AG20443 (cell line): ENCODE data around the gene MID1.
"Not testable (repeated sequence)": the region's sequence is repeated elsewhere in the genome, so short reads cannot be mapped to it uniquely, and the experiment has no call there.

Experiments used
- DNase-seq: peaks from one replicate; pipeline ENCODE4 v3.0.0; 2012; ENCODE audit warnings: low spot score, mixed read lengths

MID1 gene

GRCh38 chrX:10617186-10617998 lies 3.0 kb downstream of the MID1 start:
- no peak for DNase-seq

GRCh38 chrX:10615931-10616774 lies 4.2 kb downstream of the MID1 start:
- DNase-seq, result peak; percentile 24

- DNase-seq, result no peak
Measured at GRCh38 chrX:10612215-10612614, 8.2 kb downstream of the MID1 start.

GRCh38 chrX:10611441-10612090 lies 8.8 kb downstream of the MID1 start:
- DNase-seq, result no peak

GRCh38 chrX:10608099-10608498 lies 12.3 kb downstream of the MID1 start:
- no peak for DNase-seq

GRCh38 chrX:10607233-10607632 lies 13.2 kb downstream of the MID1 start:
- no peak for DNase-seq

- no peak for DNase-seq
Measured at GRCh38 chrX:10603612-10604011, 16.8 kb downstream of the MID1 start.

- no peak for DNase-seq
Measured at GRCh38 chrX:10602646-10603045, 17.7 kb downstream of the MID1 start.

- DNase-seq, result no peak
Measured at GRCh38 chrX:10600479-10600878, 19.9 kb downstream of the MID1 start.

- no peak for DNase-seq
Measured at GRCh38 chrX:10598540-10598939, 21.8 kb downstream of the MID1 start.

- DNase-seq, result peak; percentile 31
Measured at GRCh38 chrX:10597871-10598270, 22.5 kb downstream of the MID1 start.

- DNase-seq, result no peak
Measured at GRCh38 chrX:10591363-10592335, 28.7 kb downstream of the MID1 start.

- not testable (repeated sequence) for DNase-seq
Measured at GRCh38 chrX:10589787-10590186, 30.6 kb downstream of the MID1 start.

- DNase-seq, result no peak
Measured at GRCh38 chrX:10589098-10589497, 31.3 kb downstream of the MID1 start.

GRCh38 chrX:10584882-10585281 lies 35.5 kb downstream of the MID1 start:
- not testable (repeated sequence) for DNase-seq

- DNase-seq, result peak; percentile 16
Measured at GRCh38 chrX:10582945-10583344, 37.4 kb downstream of the MID1 start.

- DNase-seq, result no peak
Measured at GRCh38 chrX:10582215-10582733, 38.1 kb downstream of the MID1 start.

GRCh38 chrX:10579112-10580011 lies 41.0 kb downstream of the MID1 start:
- peak; percentile 20 for DNase-seq

GRCh38 chrX:10578527-10578926 lies 41.9 kb downstream of the MID1 start:
- no peak for DNase-seq

- no peak for DNase-seq
Measured at GRCh38 chrX:10577853-10578252, 42.5 kb downstream of the MID1 start.
